ENCODE measurements around the gene KRT23. TPM values are rescaled to one million over a fixed set of nuclear protein-coding genes. Genes with fewer than 3 reads are reported as not detected.

KRT23 gene
- total and polyA plus RNA-seq, 2 of the 4 experiments (the other 2 are of a cell fraction), result 0.36 to 0.39 TPM

GRCh38 chr17:40884708-40885512 is 52.5 kb downstream of the KRT23 start, which contains the start of gene KRT20 (continued):
- TF ChIP-seq RCOR1 (IDR thresholded peaks at IDR 0.05; ENCODE audit: insufficient replicate concordance, low read length), result no peak

GRCh38 chr17:40883626-40884334 is 53.7 kb downstream of the KRT23 start:
- intact Hi-C loops (cut with micrococcal nuclease), result no loop called here
- WGBS, 2 experiments (ENCODE audit: extremely low coverage in 2 of 2, insufficient read length in 1 of 2), result 80% methylated on average over 3 of the region's 7 CpGs; no CpG with 5 or more reads in 1 of the 2 experiments
- no TSS peak for BruUV-seq (replicated peaks)
- Histone ChIP-seq H3K27ac (ENCODE audit: insufficient read depth, low read length) (no peak overlapping the region), H4K91ac (ENCODE audit: insufficient read depth, low read depth, low read length) (no peak overlapping the region), H3K4me3 (ENCODE audit: insufficient read depth, low read depth, low read length) (no peak overlapping the region), H3K36me3 (ENCODE audit: control insufficient read depth, insufficient read depth, low read length) (no peaks in the 10 kb centered on the region), H2AK5ac (ENCODE audit: low read depth, low read length) (no peak overlapping the region), H3K14ac (replicated peaks; ENCODE audit: low read depth, low read length) (no peak overlapping the region), H3K79me1 (ENCODE audit: low read depth in 1 of 2, low read length in 2 of 2) (no peaks in the 10 kb centered on the region), H2BK5ac (ENCODE audit: low read depth, low read length, poor library complexity, severe bottlenecking) (no peak overlapping the region), H3K18ac (ENCODE audit: low read depth, low read length) (no peak overlapping the region), H2BK20ac (ENCODE audit: low read depth, low read length) (no peak overlapping the region), H4K20me1 (ENCODE audit: insufficient read depth, low read length) (no peaks in the 10 kb centered on the region), H3K4ac (ENCODE audit: low read depth, low read length) (no peak overlapping the region), H2BK15ac (ENCODE audit: low read depth, low read length) (no peak overlapping the region), H2AK9ac (replicated peaks; ENCODE audit: low read depth, low read length, poor library complexity) (peak overlapping the region; percentile 45), H3K9ac (ENCODE audit: low read depth, low read length) (no peak overlapping the region), H2AFZ (replicated peaks; ENCODE audit: low read length, poor library complexity) (no peak overlapping the region), H3K4me1 (ENCODE audit: control insufficient read depth, insufficient read depth, low read length) (no peaks in the 10 kb centered on the region), H3K9me1 (ENCODE audit: insufficient read depth, low read length) (no peaks in the 10 kb centered on the region), H4K5ac (ENCODE audit: low read depth, low read length) (no peak overlapping the region), H3K23ac (ENCODE audit: low read depth, low read length) (no peak overlapping the region), H2BK120ac (ENCODE audit: low read depth, low read length) (no peak overlapping the region), H3K56ac (ENCODE audit: extremely low read depth, insufficient read depth, low read length) (no peak overlapping the region), H3K9me3 (ENCODE audit: control insufficient read depth, insufficient read depth, low read length) (no peaks in the 10 kb centered on the region), H3K27me3 (ENCODE audit: control insufficient read depth, insufficient read depth, low read length) (peaks cover 13% of the 10 kb centered on the region), H3K4me2 (ENCODE audit: low read depth, low read length) (no peak overlapping the region), H4K8ac (ENCODE audit: low read depth in 2 of 2, low read length in 2 of 2) (no peak overlapping the region)
- DNase-seq, result no peak
- no peak for ATAC-seq (ENCODE audit: low read depth)
- POLR2A ChIA-PET (ENCODE audit: unreplicated experiment), result no interaction called here
- in situ Hi-C loops (cut with MboI; ENCODE audit: low sequenced_read_pairs), result no loop called here
- TF ChIP-seq POLR2A (IDR thresholded peaks at IDR 0.05; ENCODE audit: low read depth, low read length) (no peak), ELK1 (IDR thresholded peaks at IDR 0.05; ENCODE audit: borderline replicate concordance, low read depth, low read length) (no peak), NFE2L2 (IDR thresholded peaks at IDR 0.05; ENCODE audit: low read depth, low read length) (no peak), CHD1 (IDR thresholded peaks at IDR 0.05; ENCODE audit: low read depth, low read length) (no peak), SMC3 (IDR thresholded peaks at IDR 0.05; ENCODE audit: low read depth, low read length) (no peak), RAD21 (IDR thresholded peaks at IDR 0.05; ENCODE audit: low read length) (no peak), USF2 (IDR thresholded peaks at IDR 0.05; ENCODE audit: low read depth, low read length) (no peak), FOS (IDR thresholded peaks at IDR 0.05; ENCODE audit: low read depth, low read length) (no peak), RCOR1 (IDR thresholded peaks at IDR 0.05; ENCODE audit: insufficient replicate concordance, low read length) (no peak), CEBPB (IDR thresholded peaks at IDR 0.05; ENCODE audit: low read depth, low read length) (no peak), MAFK (IDR thresholded peaks at IDR 0.05; ENCODE audit: low read depth, low read length) (no peak)
- CTCF ChIA-PET, result no interaction called here
- dilution Hi-C loops (cut with HindIII; ENCODE audit: low sequenced_read_pairs, unreplicated experiment), result no loop called here

Measured in IMR-90 (cell line).